Suprapubic skin (tissue), 4 donors: ENCODE measurements around the gene ENTREP3.

Experiments
- POLR2A ChIP-seq, 2 donors: fragments of 450-650 bp; IDR thresholded peaks; one replicate each; pipeline ENCODE4 v1.6.1; 2017; ENCODE audit warnings: antibody characterized with exemption in 2 of 2, mild to moderate bottlenecking in 2 of 2, moderate library complexity in 2 of 2
- POLR2AphosphoS5 ChIP-seq, 3 donors: sonication (generic); formaldehyde crosslinking; IDR thresholded peaks; one replicate each; pipeline ENCODE4 v1.6.1; 2017; ENCODE audit warnings: antibody characterized with exemption in 3 of 3
- TF ChIP-seq, protein P1 (sequence below), 2 donors: fragments of 200-600 bp in 1 of 2; fragments of 450-650 bp in 1 of 2; sonication (generic) in 1 of 2; IDR thresholded peaks; one replicate each; pipeline ENCODE4 v1.5.1; 2016 to 2019; ENCODE audit warnings: antibody characterized with exemption in 2 of 2, mild to moderate bottlenecking in 1 of 2, moderate library complexity in 1 of 2

- TF ChIP-seq POLR2A (IDR thresholded peaks at IDR 0.05), result no peak
- TF ChIP-seq, protein P1, sequence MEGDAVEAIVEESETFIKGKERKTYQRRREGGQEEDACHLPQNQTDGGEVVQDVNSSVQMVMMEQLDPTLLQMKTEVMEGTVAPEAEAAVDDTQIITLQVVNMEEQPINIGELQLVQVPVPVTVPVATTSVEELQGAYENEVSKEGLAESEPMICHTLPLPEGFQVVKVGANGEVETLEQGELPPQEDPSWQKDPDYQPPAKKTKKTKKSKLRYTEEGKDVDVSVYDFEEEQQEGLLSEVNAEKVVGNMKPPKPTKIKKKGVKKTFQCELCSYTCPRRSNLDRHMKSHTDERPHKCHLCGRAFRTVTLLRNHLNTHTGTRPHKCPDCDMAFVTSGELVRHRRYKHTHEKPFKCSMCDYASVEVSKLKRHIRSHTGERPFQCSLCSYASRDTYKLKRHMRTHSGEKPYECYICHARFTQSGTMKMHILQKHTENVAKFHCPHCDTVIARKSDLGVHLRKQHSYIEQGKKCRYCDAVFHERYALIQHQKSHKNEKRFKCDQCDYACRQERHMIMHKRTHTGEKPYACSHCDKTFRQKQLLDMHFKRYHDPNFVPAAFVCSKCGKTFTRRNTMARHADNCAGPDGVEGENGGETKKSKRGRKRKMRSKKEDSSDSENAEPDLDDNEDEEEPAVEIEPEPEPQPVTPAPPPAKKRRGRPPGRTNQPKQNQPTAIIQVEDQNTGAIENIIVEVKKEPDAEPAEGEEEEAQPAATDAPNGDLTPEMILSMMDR (IDR thresholded peaks at IDR 0.05), result no peak
- no peak for TF ChIP-seq POLR2AphosphoS5 (IDR thresholded peaks at IDR 0.05)
Observed at GRCh38 chr1:155301342-155301841, 46.1 kb upstream of the ENTREP3 start, which contains the start of gene PKLR.
